ENCODE data around the gene PATJ. TPM values are rescaled to one million over a fixed set of nuclear protein-coding genes. Genes with fewer than 3 reads are reported as not detected.

Gene PATJ
- total RNA-seq, 1 experiment from 2014 or later: 48.8 TPM

DNA sequence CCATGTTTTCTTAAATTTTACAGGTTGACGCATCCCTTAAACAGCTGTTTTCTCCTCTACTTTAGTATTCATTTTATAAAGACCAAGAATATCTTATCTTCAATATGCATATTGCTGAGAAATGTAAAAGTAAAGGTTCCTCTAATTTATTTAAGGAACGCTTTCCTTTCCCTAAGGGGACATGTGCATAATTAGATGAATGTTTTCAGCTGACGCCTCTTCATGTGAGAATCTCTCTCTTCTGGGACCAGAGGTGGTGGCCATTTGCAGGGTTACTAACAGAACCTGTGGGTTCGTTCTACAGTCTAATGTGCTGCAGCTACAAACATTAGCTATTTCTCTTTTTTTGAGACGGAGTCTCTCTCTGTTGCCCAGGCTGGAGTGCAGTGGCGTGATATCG, 304.6 kb downstream of the PATJ start (continued):
- TF ChIP-seq, protein P1, sequence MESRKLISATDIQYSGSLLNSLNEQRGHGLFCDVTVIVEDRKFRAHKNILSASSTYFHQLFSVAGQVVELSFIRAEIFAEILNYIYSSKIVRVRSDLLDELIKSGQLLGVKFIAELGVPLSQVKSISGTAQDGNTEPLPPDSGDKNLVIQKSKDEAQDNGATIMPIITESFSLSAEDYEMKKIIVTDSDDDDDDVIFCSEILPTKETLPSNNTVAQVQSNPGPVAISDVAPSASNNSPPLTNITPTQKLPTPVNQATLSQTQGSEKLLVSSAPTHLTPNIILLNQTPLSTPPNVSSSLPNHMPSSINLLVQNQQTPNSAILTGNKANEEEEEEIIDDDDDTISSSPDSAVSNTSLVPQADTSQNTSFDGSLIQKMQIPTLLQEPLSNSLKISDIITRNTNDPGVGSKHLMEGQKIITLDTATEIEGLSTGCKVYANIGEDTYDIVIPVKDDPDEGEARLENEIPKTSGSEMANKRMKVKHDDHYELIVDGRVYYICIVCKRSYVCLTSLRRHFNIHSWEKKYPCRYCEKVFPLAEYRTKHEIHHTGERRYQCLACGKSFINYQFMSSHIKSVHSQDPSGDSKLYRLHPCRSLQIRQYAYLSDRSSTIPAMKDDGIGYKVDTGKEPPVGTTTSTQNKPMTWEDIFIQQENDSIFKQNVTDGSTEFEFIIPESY (IDR thresholded peaks at IDR 0.05; ENCODE audit: extremely low read depth, insufficient replicate concordance, low read length): no peak
- no peak for TF ChIP-seq YY1 (IDR thresholded peaks at IDR 0.05; ENCODE audit: extremely low read depth, insufficient replicate concordance, low read depth, low read length)
- no peak for TF ChIP-seq EGR1 (IDR thresholded peaks at IDR 0.05; ENCODE audit: low read depth)
- no peak for TF ChIP-seq RAD21 (IDR thresholded peaks at IDR 0.05; ENCODE audit: low read depth)
- no peak for TF ChIP-seq JUND (IDR thresholded peaks at IDR 0.05)
- TF ChIP-seq CEBPB (IDR thresholded peaks at IDR 0.05; ENCODE audit: low read depth): no peak

DNA sequence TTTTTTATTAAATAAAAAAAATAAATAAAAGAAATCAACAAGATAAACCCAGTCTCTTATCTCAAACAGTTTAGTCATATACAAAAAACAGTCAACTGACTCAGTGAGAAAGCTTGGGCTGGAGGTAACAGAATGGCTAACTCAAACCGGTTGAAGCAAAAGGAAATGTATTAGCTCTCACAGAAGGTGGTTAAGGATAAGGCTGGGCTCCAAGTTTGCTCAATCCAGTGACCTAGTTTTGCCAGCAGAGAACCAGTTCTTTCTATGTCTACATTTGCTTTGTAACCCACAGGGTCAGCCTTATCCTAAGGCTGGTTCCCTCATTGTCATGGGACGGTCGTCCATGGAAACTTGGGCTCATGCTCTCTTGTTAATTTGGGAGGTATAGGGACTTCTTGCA, 307.9 kb downstream of the PATJ start:
- no peaks in the 10 kb centered on the region for H3K27me3 ChIP-seq (ENCODE audit: insufficient read depth, low read length)
- DNase-seq (ENCODE audit: low read depth, low spot score) (no peak), ATAC-seq (no peak)
- no peak overlapping the region for H2AFZ ChIP-seq (ENCODE audit: low read depth, low read length, poor library complexity, severe bottlenecking)
- no TSS peak for BruUV-seq (replicated peaks)
- TF ChIP-seq, protein P1 (IDR thresholded peaks at IDR 0.05; ENCODE audit: extremely low read depth, insufficient replicate concordance, low read length): no peak
- no peak for TF ChIP-seq EZH2phosphoT487 (IDR thresholded peaks at IDR 0.05; ENCODE audit: borderline replicate concordance)
- TF ChIP-seq, protein P2, sequence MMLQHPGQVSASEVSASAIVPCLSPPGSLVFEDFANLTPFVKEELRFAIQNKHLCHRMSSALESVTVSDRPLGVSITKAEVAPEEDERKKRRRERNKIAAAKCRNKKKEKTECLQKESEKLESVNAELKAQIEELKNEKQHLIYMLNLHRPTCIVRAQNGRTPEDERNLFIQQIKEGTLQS (IDR thresholded peaks at IDR 0.05): no peak
- TF ChIP-seq EZH2 (IDR thresholded peaks at IDR 0.05): no peak
- no peak for TF ChIP-seq ZNF274 (IDR thresholded peaks at IDR 0.05; ENCODE audit: low read depth, low read length)
- TF ChIP-seq FOSL1 (IDR thresholded peaks at IDR 0.05; ENCODE audit: low read depth): no peak
- no peak for TF ChIP-seq POLR2A (IDR thresholded peaks at IDR 0.05; ENCODE audit: borderline replicate concordance, extremely low read depth, insufficient read depth, insufficient read length)
- TF ChIP-seq RAD21 (IDR thresholded peaks at IDR 0.05; ENCODE audit: low read depth): no peak
- TF ChIP-seq SP1 (IDR thresholded peaks at IDR 0.05; ENCODE audit: low read depth): no peak
- no peak for TF ChIP-seq SRF (IDR thresholded peaks at IDR 0.05; ENCODE audit: low read depth)
- TF ChIP-seq, protein P3, sequence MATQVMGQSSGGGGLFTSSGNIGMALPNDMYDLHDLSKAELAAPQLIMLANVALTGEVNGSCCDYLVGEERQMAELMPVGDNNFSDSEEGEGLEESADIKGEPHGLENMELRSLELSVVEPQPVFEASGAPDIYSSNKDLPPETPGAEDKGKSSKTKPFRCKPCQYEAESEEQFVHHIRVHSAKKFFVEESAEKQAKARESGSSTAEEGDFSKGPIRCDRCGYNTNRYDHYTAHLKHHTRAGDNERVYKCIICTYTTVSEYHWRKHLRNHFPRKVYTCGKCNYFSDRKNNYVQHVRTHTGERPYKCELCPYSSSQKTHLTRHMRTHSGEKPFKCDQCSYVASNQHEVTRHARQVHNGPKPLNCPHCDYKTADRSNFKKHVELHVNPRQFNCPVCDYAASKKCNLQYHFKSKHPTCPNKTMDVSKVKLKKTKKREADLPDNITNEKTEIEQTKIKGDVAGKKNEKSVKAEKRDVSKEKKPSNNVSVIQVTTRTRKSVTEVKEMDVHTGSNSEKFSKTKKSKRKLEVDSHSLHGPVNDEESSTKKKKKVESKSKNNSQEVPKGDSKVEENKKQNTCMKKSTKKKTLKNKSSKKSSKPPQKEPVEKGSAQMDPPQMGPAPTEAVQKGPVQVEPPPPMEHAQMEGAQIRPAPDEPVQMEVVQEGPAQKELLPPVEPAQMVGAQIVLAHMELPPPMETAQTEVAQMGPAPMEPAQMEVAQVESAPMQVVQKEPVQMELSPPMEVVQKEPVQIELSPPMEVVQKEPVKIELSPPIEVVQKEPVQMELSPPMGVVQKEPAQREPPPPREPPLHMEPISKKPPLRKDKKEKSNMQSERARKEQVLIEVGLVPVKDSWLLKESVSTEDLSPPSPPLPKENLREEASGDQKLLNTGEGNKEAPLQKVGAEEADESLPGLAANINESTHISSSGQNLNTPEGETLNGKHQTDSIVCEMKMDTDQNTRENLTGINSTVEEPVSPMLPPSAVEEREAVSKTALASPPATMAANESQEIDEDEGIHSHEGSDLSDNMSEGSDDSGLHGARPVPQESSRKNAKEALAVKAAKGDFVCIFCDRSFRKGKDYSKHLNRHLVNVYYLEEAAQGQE (IDR thresholded peaks at IDR 0.05; ENCODE audit: low read depth): no peak
- no peak for TF ChIP-seq TCF7L2 (IDR thresholded peaks at IDR 0.05; ENCODE audit: borderline replicate concordance, extremely low read depth, insufficient read depth, insufficient read length)
- TF ChIP-seq JUND (IDR thresholded peaks at IDR 0.05): no peak
- TF ChIP-seq YY1 (IDR thresholded peaks at IDR 0.05; ENCODE audit: extremely low read depth, insufficient replicate concordance, low read depth, low read length): no peak
- H3K4me2 ChIP-seq (ENCODE audit: low read length): no peak overlapping the region
- H3K4me1 ChIP-seq (ENCODE audit: control insufficient read depth in 1 of 2, insufficient read depth in 2 of 2, low read length in 2 of 2): peaks cover 0 to 4% of the 10 kb centered on the region in 2 experiments; a peak in 2 of 4 replicates
- no peak overlapping the region for H3K9ac ChIP-seq (ENCODE audit: low read length)
- ChIA-PET CTCF (no interaction called here), POLR2A (no interaction called here), RAD21 (ENCODE audit: low non-redundant PET in 1 of 2, low total read pairs in 2 of 2, uncharacterized antibody in 2 of 2, unreplicated experiment in 2 of 2) (no interaction called here)
- H3K9me2 ChIP-seq (ENCODE audit: insufficient read depth): no peaks in the 10 kb centered on the region
- H4K20me1 ChIP-seq (ENCODE audit: insufficient read depth): no peaks in the 10 kb centered on the region
- no peaks in the 10 kb centered on the region for H3K79me2 ChIP-seq (ENCODE audit: insufficient read depth, low read length)
- H3K36me3 ChIP-seq (ENCODE audit: control insufficient read depth in 1 of 2, insufficient read depth in 2 of 2, low read length in 2 of 2): no peaks in the 10 kb centered on the region
- intact Hi-C loops (cut with micrococcal nuclease): no loop called here
- no peak overlapping the region for H3K4me3 ChIP-seq (replicated peaks in 1 of 2; ENCODE audit: low read depth in 1 of 2, low read length in 2 of 2)
- no peaks in the 10 kb centered on the region for H3K9me3 ChIP-seq (ENCODE audit: control insufficient read depth in 1 of 2, insufficient read depth in 1 of 2, low read depth in 1 of 2, low read length in 2 of 2)
- H3K27ac ChIP-seq (ENCODE audit: low read depth, low read length): no peak overlapping the region
